Coronary artery (tissue), 2 donors: ENCODE measurements around the gene CPSF4.
A peak's percentile ranks its signal among the peaks of the same experiment; 100 is the strongest.

Experiments used
- DNase-seq: peaks from one replicate; pipeline ENCODE4 v3.0.0-alpha.2; 2017; ENCODE audit warnings: low spot score
- H3K27ac ChIP-seq, 2 donors: fragments of 200-600 bp; sonication (generic); one replicate each; pipeline ENCODE4 v1.5.1; 2016 to 2019
- H3K4me3 ChIP-seq: fragments of 200-600 bp; sonication (generic); 2 replicates; pipeline ENCODE4 v1.5.1; 2016; ENCODE audit warnings: mild to moderate bottlenecking, moderate library complexity
- CTCF ChIP-seq: fragments of 200-600 bp; sonication (generic); IDR thresholded peaks from one replicate; pipeline ENCODE4 v1.5.1; 2019; ENCODE audit warnings: antibody characterized with exemption

The CPSF4 gene

GRCh38 chr7:99456288-99456687 is 17.5 kb downstream of the CPSF4 start:
- no peak overlapping the region for H3K4me3 ChIP-seq
- TF ChIP-seq CTCF, result no peak
- H3K27ac ChIP-seq, result no peak overlapping the region
- DNase-seq, result no peak

GRCh38 chr7:99457050-99457649 is 18.4 kb downstream of the CPSF4 start:
- TF ChIP-seq CTCF, result no peak
- no peak overlapping the region for H3K4me3 ChIP-seq
- H3K27ac ChIP-seq, result no peak overlapping the region
- no peak for DNase-seq

- no peak for TF ChIP-seq CTCF
- no peak overlapping the region for H3K27ac ChIP-seq
- no peak overlapping the region for H3K4me3 ChIP-seq
- DNase-seq, result no peak
Measured at GRCh38 chr7:99457650-99458493, 19.1 kb downstream of the CPSF4 start.

GRCh38 chr7:99459087-99459486 is 20.3 kb downstream of the CPSF4 start:
- Histone ChIP-seq H3K27ac (no peak overlapping the region), H3K4me3 (no peak overlapping the region)
- DNase-seq, result no peak
- TF ChIP-seq CTCF, result no peak

- H3K27ac ChIP-seq, result no peak overlapping the region
- H3K4me3 ChIP-seq, result no peak overlapping the region
- TF ChIP-seq CTCF, result no peak
- DNase-seq, result no peak
Measured at GRCh38 chr7:99460651-99461050, 21.9 kb downstream of the CPSF4 start.

GRCh38 chr7:99461221-99461620 is 22.5 kb downstream of the CPSF4 start:
- no peak overlapping the region for H3K27ac ChIP-seq
- no peak for DNase-seq
- no peak overlapping the region for H3K4me3 ChIP-seq
- no peak for TF ChIP-seq CTCF

- DNase-seq, result no peak
- TF ChIP-seq CTCF, result no peak
- Histone ChIP-seq H3K27ac (peak overlapping the region; percentile 79 to 84), H3K4me3 (peak overlapping the region; percentile 83)
Measured at GRCh38 chr7:99465421-99465768, 26.7 kb downstream of the CPSF4 start.
